ENCODE results near the gene FAM98B.

GRCh38 chr15:38459480-38459879 is 5.6 kb downstream of the FAM98B start:
- TF ChIP-seq, protein P1, sequence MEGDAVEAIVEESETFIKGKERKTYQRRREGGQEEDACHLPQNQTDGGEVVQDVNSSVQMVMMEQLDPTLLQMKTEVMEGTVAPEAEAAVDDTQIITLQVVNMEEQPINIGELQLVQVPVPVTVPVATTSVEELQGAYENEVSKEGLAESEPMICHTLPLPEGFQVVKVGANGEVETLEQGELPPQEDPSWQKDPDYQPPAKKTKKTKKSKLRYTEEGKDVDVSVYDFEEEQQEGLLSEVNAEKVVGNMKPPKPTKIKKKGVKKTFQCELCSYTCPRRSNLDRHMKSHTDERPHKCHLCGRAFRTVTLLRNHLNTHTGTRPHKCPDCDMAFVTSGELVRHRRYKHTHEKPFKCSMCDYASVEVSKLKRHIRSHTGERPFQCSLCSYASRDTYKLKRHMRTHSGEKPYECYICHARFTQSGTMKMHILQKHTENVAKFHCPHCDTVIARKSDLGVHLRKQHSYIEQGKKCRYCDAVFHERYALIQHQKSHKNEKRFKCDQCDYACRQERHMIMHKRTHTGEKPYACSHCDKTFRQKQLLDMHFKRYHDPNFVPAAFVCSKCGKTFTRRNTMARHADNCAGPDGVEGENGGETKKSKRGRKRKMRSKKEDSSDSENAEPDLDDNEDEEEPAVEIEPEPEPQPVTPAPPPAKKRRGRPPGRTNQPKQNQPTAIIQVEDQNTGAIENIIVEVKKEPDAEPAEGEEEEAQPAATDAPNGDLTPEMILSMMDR (optimal IDR thresholded peaks at IDR 0.05 in 1 of 3, IDR thresholded peaks at IDR 0.05 in 1 of 3, conservative IDR thresholded peaks at IDR 0.05 in 1 of 3; ENCODE audit: extremely low read depth in 1 of 3, insufficient read depth in 2 of 3, low read length in 3 of 3) = no peak
- TF ChIP-seq EZH2 (IDR thresholded peaks at IDR 0.05; ENCODE audit: low read length) = no peak
